ENCODE data around the gene SUPV3L1.
"Not testable (repeated sequence)": the region's sequence is repeated elsewhere in the genome, so short reads cannot be mapped to it uniquely, and the experiment has no call there.

The SUPV3L1 gene

DNA sequence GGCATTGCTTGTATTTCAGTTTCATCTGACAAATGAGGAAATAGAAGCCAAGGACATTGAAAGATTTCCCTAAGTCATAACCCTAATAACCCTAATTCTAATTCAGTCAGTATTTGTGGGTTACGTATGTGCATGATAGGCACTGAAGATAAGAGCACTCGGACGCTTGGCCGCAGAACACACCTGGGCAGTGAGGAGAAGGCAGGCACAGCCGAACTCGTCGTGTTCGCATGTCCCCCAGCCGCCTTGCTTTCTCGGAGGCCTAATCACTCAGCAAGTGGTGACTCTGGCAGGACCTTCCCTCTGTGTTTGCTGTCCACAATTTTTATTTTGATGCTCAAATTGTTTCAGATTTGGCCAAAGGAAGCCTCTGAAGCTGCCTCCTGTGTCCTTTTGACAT is 63.8 kb downstream of the SUPV3L1 start:
- H3K4me3 ChIP-seq (replicated peaks; ENCODE audit: low read depth, low read length): no peak overlapping the region
- TF ChIP-seq CTCF (IDR thresholded peaks at IDR 0.05; ENCODE audit: low read length, missing control alignments): no peak
- DNase-seq (ENCODE audit: low read depth): no peak

DNA sequence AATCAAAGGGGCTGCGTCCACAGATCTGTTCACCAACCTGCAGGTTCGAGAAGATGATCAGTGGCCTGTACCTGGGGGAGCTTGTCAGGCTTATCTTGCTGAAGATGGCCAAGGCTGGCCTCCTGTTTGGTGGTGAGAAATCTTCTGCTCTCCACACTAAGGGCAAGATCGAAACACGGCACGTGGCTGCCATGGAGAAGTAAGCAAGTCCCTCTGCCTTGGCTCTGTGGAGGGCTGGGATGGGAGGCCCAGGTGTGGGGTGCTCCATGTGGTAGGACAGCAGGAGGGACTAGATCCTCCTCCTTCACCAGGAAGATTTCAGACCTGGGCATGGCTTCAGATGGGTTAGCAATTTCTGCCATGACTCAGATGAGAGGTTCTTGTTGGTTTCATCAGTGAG is 66.0 kb downstream of the SUPV3L1 start:
- H3K4me3 ChIP-seq (replicated peaks; ENCODE audit: low read depth, low read length): no peak overlapping the region
- no peak for DNase-seq (ENCODE audit: low read depth)
- TF ChIP-seq CTCF (IDR thresholded peaks at IDR 0.05; ENCODE audit: low read length, missing control alignments): no peak

DNA sequence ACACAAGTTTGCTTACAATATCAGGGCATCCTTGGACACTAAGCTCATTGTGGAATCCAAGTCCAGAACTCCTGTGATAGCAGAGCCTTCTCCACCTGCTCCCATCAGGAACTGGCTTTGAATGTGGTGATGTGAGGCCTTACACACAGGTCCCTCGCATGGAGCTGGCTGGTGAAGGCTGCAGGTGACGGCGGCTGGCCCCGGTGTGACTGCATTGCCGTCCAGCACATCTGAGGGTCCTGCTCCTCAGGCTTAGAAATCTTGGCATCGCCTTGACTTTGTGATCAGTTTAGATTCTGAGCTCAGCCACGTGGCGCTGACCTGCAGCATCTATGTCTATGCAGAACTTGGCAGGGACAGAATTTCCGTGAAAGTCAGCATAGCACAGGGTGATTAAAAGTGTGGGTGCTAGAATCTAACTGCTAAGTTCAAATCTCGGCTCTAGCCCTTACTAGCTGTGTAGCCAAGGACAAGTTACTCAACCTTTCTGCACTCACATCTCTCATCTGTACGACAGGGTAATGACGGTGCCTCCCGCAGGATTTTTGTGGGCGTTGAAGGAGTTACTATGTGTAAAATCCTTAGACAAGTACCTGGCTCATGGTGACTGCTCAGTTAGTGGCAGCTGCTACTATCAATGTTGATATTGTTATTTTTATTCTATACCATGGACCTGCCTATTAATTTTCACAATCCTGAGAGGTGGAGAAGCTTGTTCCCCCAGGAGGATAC is 66.7 kb downstream of the SUPV3L1 start:
- H3K4me3 ChIP-seq (replicated peaks; ENCODE audit: low read depth, low read length): no peak overlapping the region
- no peak for TF ChIP-seq CTCF (IDR thresholded peaks at IDR 0.05; ENCODE audit: low read length, missing control alignments)
- no peak for DNase-seq (ENCODE audit: low read depth)

DNA sequence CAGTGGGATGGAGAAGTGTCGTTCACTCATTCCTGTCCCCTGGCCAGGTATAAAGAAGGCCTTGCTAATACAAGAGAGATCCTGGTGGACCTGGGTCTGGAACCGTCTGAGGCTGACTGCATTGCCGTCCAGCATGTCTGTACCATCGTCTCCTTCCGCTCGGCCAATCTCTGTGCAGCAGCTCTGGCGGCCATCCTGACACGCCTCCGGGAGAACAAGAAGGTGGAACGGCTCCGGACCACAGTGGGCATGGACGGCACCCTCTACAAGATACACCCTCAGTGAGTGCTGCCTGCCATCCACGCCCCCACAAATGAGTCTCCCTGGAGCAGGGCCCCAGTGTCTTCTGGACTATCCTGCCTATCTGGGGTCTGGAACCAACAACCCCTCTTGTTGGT is 67.3 kb downstream of the SUPV3L1 start:
- no peak for TF ChIP-seq CTCF (IDR thresholded peaks at IDR 0.05; ENCODE audit: low read length, missing control alignments)
- no peak overlapping the region for H3K4me3 ChIP-seq (replicated peaks; ENCODE audit: low read depth, low read length)
- DNase-seq (ENCODE audit: low read depth): no peak

DNA sequence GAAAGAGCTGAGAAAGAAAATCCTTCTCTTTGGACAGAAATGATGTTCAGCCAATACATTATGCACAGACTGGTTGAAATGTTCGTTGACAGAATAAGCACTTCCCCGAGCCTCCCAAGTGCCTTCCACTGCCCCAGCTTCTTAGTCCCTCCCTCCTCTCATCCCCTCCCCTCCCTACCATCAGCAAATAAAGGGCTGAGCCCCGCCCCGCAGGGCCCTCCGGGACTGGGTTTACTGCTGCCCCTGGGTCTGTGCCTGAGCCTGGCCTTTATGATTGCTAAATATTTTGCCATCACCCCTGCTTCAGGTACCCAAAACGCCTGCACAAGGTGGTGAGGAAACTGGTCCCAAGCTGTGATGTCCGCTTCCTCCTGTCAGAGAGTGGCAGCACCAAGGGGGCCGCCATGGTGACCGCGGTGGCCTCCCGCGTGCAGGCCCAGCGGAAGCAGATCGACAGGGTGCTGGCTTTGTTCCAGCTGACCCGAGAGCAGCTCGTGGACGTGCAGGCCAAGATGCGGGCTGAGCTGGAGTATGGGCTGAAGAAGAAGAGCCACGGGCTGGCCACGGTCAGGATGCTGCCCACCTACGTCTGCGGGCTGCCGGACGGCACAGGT is 68.2 kb downstream of the SUPV3L1 start:
- no peak overlapping the region for H3K4me3 ChIP-seq (replicated peaks; ENCODE audit: low read depth, low read length)
- no peak for DNase-seq (ENCODE audit: low read depth)
- no peak for TF ChIP-seq CTCF (IDR thresholded peaks at IDR 0.05; ENCODE audit: low read length, missing control alignments)

- no peak for TF ChIP-seq CTCF (IDR thresholded peaks at IDR 0.05; ENCODE audit: low read length, missing control alignments)
- H3K4me3 ChIP-seq (replicated peaks; ENCODE audit: low read depth, low read length): no peak overlapping the region
- no peak for DNase-seq (ENCODE audit: low read depth)
Measured at GRCh38 chr10:69250041-69250440, 70.0 kb downstream of the SUPV3L1 start.

DNA sequence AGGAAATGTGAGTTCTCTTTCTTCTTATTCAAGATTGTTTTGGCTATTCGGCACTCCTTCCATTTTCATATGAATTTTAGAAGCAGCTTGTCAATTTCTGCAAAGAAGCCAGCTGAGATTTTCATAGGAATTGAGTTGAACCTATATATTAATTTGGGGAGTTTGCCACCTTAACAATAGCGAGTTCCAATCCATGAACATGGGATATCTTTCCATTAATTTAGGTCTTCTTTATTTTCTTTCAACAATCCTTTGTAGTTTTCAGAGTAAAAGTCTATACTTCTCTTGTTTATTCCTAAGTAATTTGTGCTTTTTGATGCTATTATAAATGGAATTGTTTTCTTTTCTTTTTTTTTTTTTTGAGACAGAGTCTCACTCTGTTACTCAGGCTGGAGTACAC is 71.4 kb downstream of the SUPV3L1 start:
- DNase-seq (ENCODE audit: low read depth); H3K4me3 ChIP-seq (replicated peaks; ENCODE audit: low read depth, low read length): not testable (repeated sequence)
